ENCODE data around the gene FADS2. TPM values are rescaled to one million over a fixed set of nuclear protein-coding genes. Genes with fewer than 3 reads are reported as not detected.

Gene FADS2
- total and polyA plus RNA-seq, 2 donors = 11.2 to 39.5 TPM

GRCh38 chr11:61855939-61856680 lies 28.0 kb downstream of the FADS2 start:
- no peaks in the 10 kb centered on the region for H3K27me3 ChIP-seq (ENCODE audit: control insufficient read depth in 2 of 2, insufficient read depth in 1 of 2, low read length in 1 of 2)
- no peaks in the 10 kb centered on the region for H3K4me1 ChIP-seq (ENCODE audit: control insufficient read depth in 2 of 2, insufficient read depth in 2 of 2, low read length in 2 of 2)
- no peak overlapping the region for H3K4me3 ChIP-seq (ENCODE audit: low read length in 2 of 2)
- H3K9me3 ChIP-seq (ENCODE audit: control insufficient read depth in 2 of 2, insufficient read depth in 1 of 2, low read length in 1 of 2) = no peaks in the 10 kb centered on the region
- H3K36me3 ChIP-seq (ENCODE audit: control insufficient read depth in 2 of 2, insufficient read depth in 2 of 2, low read length in 1 of 2) = peaks cover 76 to 82% of the 10 kb centered on the region in 2 donors
- no peak overlapping the region for H3K27ac ChIP-seq (ENCODE audit: low read depth in 1 of 2, low read length in 1 of 2)
- 96% methylated on average over 12 of the region's 12 CpGs for WGBS
- no peak for DNase-seq (ENCODE audit: low read depth in 6 of 9, low spot score in 9 of 9)

GRCh38 chr11:61860054-61860903 lies 32.2 kb downstream of the FADS2 start:
- H3K4me3 ChIP-seq (ENCODE audit: low read length in 2 of 2) = no peak overlapping the region
- no peaks in the 10 kb centered on the region for H3K9me3 ChIP-seq (ENCODE audit: control insufficient read depth in 2 of 2, insufficient read depth in 1 of 2, low read length in 1 of 2)
- 97% methylated on average over 16 of the region's 16 CpGs for WGBS
- H3K27me3 ChIP-seq (ENCODE audit: control insufficient read depth in 2 of 2, insufficient read depth in 1 of 2, low read length in 1 of 2) = no peaks in the 10 kb centered on the region
- DNase-seq (ENCODE audit: low read depth in 6 of 9, low spot score in 9 of 9) = no peak
- H3K36me3 ChIP-seq (ENCODE audit: control insufficient read depth in 2 of 2, insufficient read depth in 2 of 2, low read length in 1 of 2) = peaks cover 72 to 82% of the 10 kb centered on the region in 2 donors
- H3K27ac ChIP-seq (ENCODE audit: low read depth in 1 of 2, low read length in 1 of 2) = peak overlapping the region in 1 of 2 donors; percentile 26
- H3K4me1 ChIP-seq (ENCODE audit: control insufficient read depth in 2 of 2, insufficient read depth in 2 of 2, low read length in 2 of 2) = no peaks in the 10 kb centered on the region

- no peaks in the 10 kb centered on the region for H3K4me1 ChIP-seq (ENCODE audit: control insufficient read depth in 2 of 2, insufficient read depth in 2 of 2, low read length in 2 of 2)
- H3K4me3 ChIP-seq (ENCODE audit: low read length in 2 of 2) = no peak overlapping the region
- 85% methylated on average over 9 of the region's 9 CpGs for WGBS
- peaks cover 64 to 75% of the 10 kb centered on the region in 2 donors for H3K36me3 ChIP-seq (ENCODE audit: control insufficient read depth in 2 of 2, insufficient read depth in 2 of 2, low read length in 1 of 2)
- no peaks in the 10 kb centered on the region for H3K9me3 ChIP-seq (ENCODE audit: control insufficient read depth in 2 of 2, insufficient read depth in 1 of 2, low read length in 1 of 2)
- no peak for DNase-seq (ENCODE audit: low read depth in 6 of 9, low spot score in 9 of 9)
- H3K27ac ChIP-seq (ENCODE audit: low read depth in 1 of 2, low read length in 1 of 2) = no peak overlapping the region
- H3K27me3 ChIP-seq (ENCODE audit: control insufficient read depth in 2 of 2, insufficient read depth in 1 of 2, low read length in 1 of 2) = no peaks in the 10 kb centered on the region
These were observed 33.5 kb downstream of the FADS2 start for GRCh38 chr11:61861634-61862033.

- no peak overlapping the region for H3K4me3 ChIP-seq (ENCODE audit: low read length in 2 of 2)
- no peaks in the 10 kb centered on the region for H3K4me1 ChIP-seq (ENCODE audit: control insufficient read depth in 2 of 2, insufficient read depth in 2 of 2, low read length in 2 of 2)
- WGBS = 95% methylated on average over 18 of the region's 18 CpGs
- no peak overlapping the region for H3K27ac ChIP-seq (ENCODE audit: low read depth in 1 of 2, low read length in 1 of 2)
- no peaks in the 10 kb centered on the region for H3K27me3 ChIP-seq (ENCODE audit: control insufficient read depth in 2 of 2, insufficient read depth in 1 of 2, low read length in 1 of 2)
- no peak for DNase-seq (ENCODE audit: low read depth in 6 of 9, low spot score in 9 of 9)
- H3K36me3 ChIP-seq (ENCODE audit: control insufficient read depth in 2 of 2, insufficient read depth in 2 of 2, low read length in 1 of 2) = peaks cover 58 to 62% of the 10 kb centered on the region in 2 donors
- H3K9me3 ChIP-seq (ENCODE audit: control insufficient read depth in 2 of 2, insufficient read depth in 1 of 2, low read length in 1 of 2) = no peaks in the 10 kb centered on the region
These were observed 34.8 kb downstream of the FADS2 start for GRCh38 chr11:61862714-61863547.

GRCh38 chr11:61863548-61864081 lies 35.5 kb downstream of the FADS2 start:
- WGBS = 96% methylated on average over 13 of the region's 13 CpGs

GRCh38 chr11:61864814-61865775 lies 37.0 kb downstream of the FADS2 start:
- no peak for DNase-seq (ENCODE audit: low read depth in 6 of 9, low spot score in 9 of 9)
- Histone ChIP-seq H3K27ac (ENCODE audit: low read depth in 1 of 2, low read length in 1 of 2) (no peak overlapping the region), H3K9me3 (ENCODE audit: control insufficient read depth in 2 of 2, insufficient read depth in 1 of 2, low read length in 1 of 2) (no peaks in the 10 kb centered on the region), H3K4me1 (ENCODE audit: control insufficient read depth in 2 of 2, insufficient read depth in 2 of 2, low read length in 2 of 2) (no peaks in the 10 kb centered on the region), H3K4me3 (ENCODE audit: low read length in 2 of 2) (no peak overlapping the region), H3K36me3 (ENCODE audit: control insufficient read depth in 2 of 2, insufficient read depth in 2 of 2, low read length in 1 of 2) (peaks cover 43 to 52% of the 10 kb centered on the region in 2 donors), H3K27me3 (ENCODE audit: control insufficient read depth in 2 of 2, insufficient read depth in 1 of 2, low read length in 1 of 2) (peaks cover 0 to 1% of the 10 kb centered on the region in 2 donors)
- 98% methylated on average over 20 of the region's 20 CpGs for WGBS

More at GRCh38 chr11:61863548-61864081, 35.5 kb downstream of the FADS2 start:
- H3K9me3 ChIP-seq (ENCODE audit: control insufficient read depth in 2 of 2, insufficient read depth in 1 of 2, low read length in 1 of 2) = no peaks in the 10 kb centered on the region
- peaks cover 55 to 62% of the 10 kb centered on the region in 2 donors for H3K36me3 ChIP-seq (ENCODE audit: control insufficient read depth in 2 of 2, insufficient read depth in 2 of 2, low read length in 1 of 2)
- no peaks in the 10 kb centered on the region for H3K4me1 ChIP-seq (ENCODE audit: control insufficient read depth in 2 of 2, insufficient read depth in 2 of 2, low read length in 2 of 2)
- no peaks in the 10 kb centered on the region for H3K27me3 ChIP-seq (ENCODE audit: control insufficient read depth in 2 of 2, insufficient read depth in 1 of 2, low read length in 1 of 2)
- DNase-seq (ENCODE audit: low read depth in 6 of 9, low spot score in 9 of 9) = no peak
- no peak overlapping the region for H3K27ac ChIP-seq (ENCODE audit: low read depth in 1 of 2, low read length in 1 of 2)
- no peak overlapping the region for H3K4me3 ChIP-seq (ENCODE audit: low read length in 2 of 2)

GRCh38 chr11:61866231-61866957 lies 38.3 kb downstream of the FADS2 start:
- Histone ChIP-seq H3K9me3 (ENCODE audit: control insufficient read depth in 2 of 2, insufficient read depth in 1 of 2, low read length in 1 of 2) (no peaks in the 10 kb centered on the region), H3K4me1 (ENCODE audit: control insufficient read depth in 2 of 2, insufficient read depth in 2 of 2, low read length in 2 of 2) (peaks cover 0 to 8% of the 10 kb centered on the region in 2 donors), H3K27me3 (ENCODE audit: control insufficient read depth in 2 of 2, insufficient read depth in 1 of 2, low read length in 1 of 2) (peaks cover 0 to 8% of the 10 kb centered on the region in 2 donors), H3K36me3 (ENCODE audit: control insufficient read depth in 2 of 2, insufficient read depth in 2 of 2, low read length in 1 of 2) (peaks cover 40 to 43% of the 10 kb centered on the region in 2 donors), H3K4me3 (ENCODE audit: low read length in 2 of 2) (no peak overlapping the region), H3K27ac (ENCODE audit: low read depth in 1 of 2, low read length in 1 of 2) (no peak overlapping the region)
- WGBS = 84% methylated on average over 18 of the region's 18 CpGs
- no peak for DNase-seq (ENCODE audit: low read depth in 6 of 9, low spot score in 9 of 9)

Measured in thymus (tissue), 11 donors.